Natural killer cell treated with Interleukin-12 subunit alpha and Interleukin-12 subunit beta and Interleukin-15 and Interleukin-18, amount 100 ng/mL, for 72 hours (primary cell): Measurements from ENCODE around the gene ISG20. TPM values are rescaled to one million over a fixed set of nuclear protein-coding genes. Genes with fewer than 3 reads are reported as not detected.

Experiments used
- ATAC-seq, 2 donors: fragments of 150-1000 bp; cut with Tn5 transposase in 1 of 2; sonication (Bioruptor Pico), chemical (Tn5 transposase) in 1 of 2; 2 replicates each; pipeline ENCODE4 v1.10.0; 2021
- DNase-seq: peaks from one replicate; pipeline ENCODE4 v3.0.0; 2022; ENCODE audit warnings: low spot score
- H3K27ac Mint-ChIP-seq, 2 donors: 1 replicate in 1 of 2; 2 replicates in 1 of 2; pipeline ENCODE4 v1.8.0; 2022; ENCODE audit warnings: mixed read lengths in 2 of 2, mild to moderate bottlenecking in 1 of 2, moderate library complexity in 1 of 2
- H3K27me3 Mint-ChIP-seq, 2 donors: 1 replicate in 1 of 2; 2 replicates in 1 of 2; pipeline ENCODE4 v1.8.0; 2022; ENCODE audit warnings: mixed read lengths in 2 of 2
- H3K36me3 Mint-ChIP-seq: one replicate; pipeline ENCODE4 v1.8.0; 2022; ENCODE audit warnings: mixed read lengths
- H3K4me1 Mint-ChIP-seq, 2 donors: 1 replicate in 1 of 2; 2 replicates in 1 of 2; pipeline ENCODE4 v1.8.0; 2022; ENCODE audit warnings: low read depth in 2 of 2, mixed read lengths in 2 of 2, mild to moderate bottlenecking in 1 of 2
- H3K4me3 Mint-ChIP-seq: one replicate; pipeline ENCODE4 v1.8.0; 2022; ENCODE audit warnings: mixed read lengths
- H3K9me3 Mint-ChIP-seq: 2 replicates; pipeline ENCODE4 v1.8.0; 2022; ENCODE audit warnings: mixed read lengths
- total RNA-seq, 2 donors: library from RNA; stranded (reverse); gene quantifications; one replicate each; pipeline ENCODE4 v1.2.3, GENCODE V29; 2022

The ISG20 gene
- total RNA-seq, 2 donors from 2014 or later, result 21.8 to 30.2 TPM

GRCh38 chr15:88656760-88657221, 18.0 kb downstream of the ISG20 start:
- Mint-ChIP-seq H3K9me3 (no peaks in the 10 kb centered on the region), H3K36me3 (no peaks in the 10 kb centered on the region), H3K4me1 (peaks cover 0 to 10% of the 10 kb centered on the region in 2 donors), H3K4me3 (no peak overlapping the region), H3K27ac (no peak overlapping the region), H3K27me3 (no peaks in the 10 kb centered on the region)
- ATAC-seq, result no peak
- no peak for DNase-seq

- no peaks in the 10 kb centered on the region for H3K9me3 Mint-ChIP-seq
- no peaks in the 10 kb centered on the region for H3K27me3 Mint-ChIP-seq
- no peaks in the 10 kb centered on the region for H3K36me3 Mint-ChIP-seq
- DNase-seq (no peak), ATAC-seq (no peak)
- peaks cover 0 to 10% of the 10 kb centered on the region in 2 donors for H3K4me1 Mint-ChIP-seq
- no peak overlapping the region for H3K4me3 Mint-ChIP-seq
- peak overlapping the region in 1 of 2 donors; percentile 50 for H3K27ac Mint-ChIP-seq
These were observed 18.7 kb downstream of the ISG20 start for GRCh38 chr15:88657326-88658069.

- Mint-ChIP-seq H3K4me3 (no peak overlapping the region), H3K27ac (no peak overlapping the region), H3K36me3 (no peaks in the 10 kb centered on the region), H3K27me3 (no peaks in the 10 kb centered on the region), H3K4me1 (peaks cover 0 to 4% of the 10 kb centered on the region in 2 donors), H3K9me3 (no peaks in the 10 kb centered on the region)
- ATAC-seq, result no peak
- DNase-seq, result no peak
These were observed 19.5 kb downstream of the ISG20 start for GRCh38 chr15:88658070-88658965.

- no peak overlapping the region for H3K27ac Mint-ChIP-seq
- H3K27me3 Mint-ChIP-seq, result no peaks in the 10 kb centered on the region
- no peak overlapping the region for H3K4me3 Mint-ChIP-seq
- H3K9me3 Mint-ChIP-seq, result no peaks in the 10 kb centered on the region
- DNase-seq (no peak), ATAC-seq (no peak)
- no peaks in the 10 kb centered on the region for H3K36me3 Mint-ChIP-seq
- H3K4me1 Mint-ChIP-seq, result peaks cover under 1 to 6% of the 10 kb centered on the region in 2 donors
These were observed 20.4 kb downstream of the ISG20 start for GRCh38 chr15:88658972-88659931.

- Mint-ChIP-seq H3K9me3 (no peaks in the 10 kb centered on the region), H3K27me3 (no peaks in the 10 kb centered on the region), H3K4me3 (no peak overlapping the region), H3K36me3 (no peaks in the 10 kb centered on the region), H3K27ac (no peak overlapping the region), H3K4me1 (peaks cover 5 to 8% of the 10 kb centered on the region in 2 donors)
- ATAC-seq, result no peak
- no peak for DNase-seq
These were observed 22.4 kb downstream of the ISG20 start for GRCh38 chr15:88661041-88661700.

- ATAC-seq, result no peak
- H3K36me3 Mint-ChIP-seq, result no peaks in the 10 kb centered on the region
- peaks cover 5 to 8% of the 10 kb centered on the region in 2 donors for H3K4me1 Mint-ChIP-seq
- H3K4me3 Mint-ChIP-seq, result no peak overlapping the region
- no peak overlapping the region for H3K27ac Mint-ChIP-seq
- DNase-seq, result no peak
- no peaks in the 10 kb centered on the region for H3K9me3 Mint-ChIP-seq
- H3K27me3 Mint-ChIP-seq, result no peaks in the 10 kb centered on the region
These were observed 23.1 kb downstream of the ISG20 start for GRCh38 chr15:88661761-88662556.

GRCh38 chr15:88663141-88663621, 24.4 kb downstream of the ISG20 start:
- Mint-ChIP-seq H3K36me3 (no peaks in the 10 kb centered on the region), H3K4me3 (no peak overlapping the region), H3K27ac (no peak overlapping the region), H3K4me1 (peaks cover 4 to 5% of the 10 kb centered on the region in 2 donors), H3K9me3 (no peaks in the 10 kb centered on the region), H3K27me3 (no peaks in the 10 kb centered on the region)
- no peak for ATAC-seq
- no peak for DNase-seq

GRCh38 chr15:88664151-88664778, 25.4 kb downstream of the ISG20 start:
- peaks cover 8 to 10% of the 10 kb centered on the region in 2 donors for H3K27me3 Mint-ChIP-seq
- peaks cover 4 to 5% of the 10 kb centered on the region in 2 donors for H3K4me1 Mint-ChIP-seq
- no peak overlapping the region for H3K27ac Mint-ChIP-seq
- no peak for DNase-seq
- H3K4me3 Mint-ChIP-seq, result no peak overlapping the region
- no peaks in the 10 kb centered on the region for H3K36me3 Mint-ChIP-seq
- no peaks in the 10 kb centered on the region for H3K9me3 Mint-ChIP-seq
- ATAC-seq, result peak in 1 of 2 donors; percentile 62

GRCh38 chr15:88674661-88675060, 35.8 kb downstream of the ISG20 start:
- no peaks in the 10 kb centered on the region for H3K36me3 Mint-ChIP-seq
- ATAC-seq (no peak), DNase-seq (no peak)
- no peak overlapping the region for H3K4me3 Mint-ChIP-seq
- peaks cover 29 to 55% of the 10 kb centered on the region in 2 donors for H3K27me3 Mint-ChIP-seq
- no peaks in the 10 kb centered on the region for H3K9me3 Mint-ChIP-seq
- no peaks in the 10 kb centered on the region for H3K4me1 Mint-ChIP-seq
- no peak overlapping the region for H3K27ac Mint-ChIP-seq

- H3K27me3 Mint-ChIP-seq, result peaks cover 17 to 22% of the 10 kb centered on the region in 2 donors
- H3K27ac Mint-ChIP-seq, result no peak overlapping the region
- H3K4me3 Mint-ChIP-seq, result no peak overlapping the region
- no peaks in the 10 kb centered on the region for H3K4me1 Mint-ChIP-seq
- no peaks in the 10 kb centered on the region for H3K36me3 Mint-ChIP-seq
- DNase-seq, result no peak
- no peak for ATAC-seq
- H3K9me3 Mint-ChIP-seq, result no peaks in the 10 kb centered on the region
These were observed 39.9 kb downstream of the ISG20 start for GRCh38 chr15:88678755-88679154.

- no peaks in the 10 kb centered on the region for H3K36me3 Mint-ChIP-seq
- ATAC-seq (no peak), DNase-seq (no peak)
- H3K9me3 Mint-ChIP-seq, result no peaks in the 10 kb centered on the region
- no peak overlapping the region for H3K27ac Mint-ChIP-seq
- peaks cover 14 to 16% of the 10 kb centered on the region in 2 donors for H3K27me3 Mint-ChIP-seq
- no peak overlapping the region for H3K4me3 Mint-ChIP-seq
- no peaks in the 10 kb centered on the region for H3K4me1 Mint-ChIP-seq
These were observed 41.6 kb downstream of the ISG20 start for GRCh38 chr15:88680241-88681001.
